Fibroblast of skin of abdomen (primary cell): Measurements from ENCODE around the gene VRK2.
"Not testable (repeated sequence)": the region's sequence is repeated elsewhere in the genome, so short reads cannot be mapped to it uniquely, and the experiment has no call there.

Experiments used
- DNase-seq: peaks from one replicate; pipeline ENCODE4 v3.0.0-alpha.2; 2013

The VRK2 gene

GRCh38 chr2:58110765-58111164, 64.2 kb downstream of the VRK2 start:
- no peak for DNase-seq

- DNase-seq = not testable (repeated sequence)
These were observed 67.0 kb downstream of the VRK2 start for GRCh38 chr2:58113563-58113962.

- no peak for DNase-seq
These were observed 74.1 kb downstream of the VRK2 start for GRCh38 chr2:58120626-58121229.

- no peak for DNase-seq
These were observed 75.4 kb downstream of the VRK2 start for GRCh38 chr2:58122040-58122439.

GRCh38 chr2:58122540-58122939, 75.9 kb downstream of the VRK2 start:
- DNase-seq = no peak

- DNase-seq = no peak
These were observed 80.5 kb downstream of the VRK2 start for GRCh38 chr2:58127111-58127510.

GRCh38 chr2:58130238-58130637, 83.6 kb downstream of the VRK2 start:
- DNase-seq = no peak

- DNase-seq = peak; percentile 60
These were observed 84.8 kb downstream of the VRK2 start for GRCh38 chr2:58131191-58132011.

- peak; percentile 16 for DNase-seq
These were observed 86.8 kb downstream of the VRK2 start for GRCh38 chr2:58133395-58133794.

GRCh38 chr2:58135861-58136260, 89.3 kb downstream of the VRK2 start:
- no peak for DNase-seq

- peak; percentile 76 for DNase-seq
These were observed 90.6 kb downstream of the VRK2 start for GRCh38 chr2:58137221-58137620.

- no peak for DNase-seq
These were observed 91.2 kb downstream of the VRK2 start for GRCh38 chr2:58137856-58138255.

GRCh38 chr2:58138396-58139030, 91.9 kb downstream of the VRK2 start:
- peak; percentile 48 for DNase-seq

- DNase-seq = peak; percentile 97
These were observed 94.0 kb downstream of the VRK2 start for GRCh38 chr2:58140508-58141072.

GRCh38 chr2:58145769-58146168, 99.2 kb downstream of the VRK2 start:
- DNase-seq = not testable (repeated sequence)

GRCh38 chr2:58146707-58147106, 100.1 kb downstream of the VRK2 start:
- DNase-seq = peak; percentile 57

- DNase-seq = no peak
These were observed 108.7 kb downstream of the VRK2 start for GRCh38 chr2:58155160-58155778.

- DNase-seq = peak; percentile 92
These were observed 110.2 kb downstream of the VRK2 start for GRCh38 chr2:58156780-58157179.

GRCh38 chr2:58157754-58158153, 111.1 kb downstream of the VRK2 start:
- DNase-seq = no peak

GRCh38 chr2:58158481-58158880, 111.9 kb downstream of the VRK2 start:
- peak; percentile 37 for DNase-seq

GRCh38 chr2:58163913-58164312, 117.3 kb downstream of the VRK2 start:
- no peak for DNase-seq

GRCh38 chr2:58168130-58168529, 121.5 kb downstream of the VRK2 start:
- DNase-seq = not testable (repeated sequence)

GRCh38 chr2:58169845-58170244, 123.2 kb downstream of the VRK2 start:
- peak; percentile 8 for DNase-seq
